ENCODE data around the gene PRDM16.

PRDM16 gene

GRCh38 chr1:3405974-3406867 lies 337.2 kb downstream of the PRDM16 start:
- DNase-seq, result no peak

GRCh38 chr1:3407021-3407420 lies 338.0 kb downstream of the PRDM16 start:
- no peak for DNase-seq

- DNase-seq, result no peak
Observed at GRCh38 chr1:3408751-3409266, 339.8 kb downstream of the PRDM16 start.

DNA sequence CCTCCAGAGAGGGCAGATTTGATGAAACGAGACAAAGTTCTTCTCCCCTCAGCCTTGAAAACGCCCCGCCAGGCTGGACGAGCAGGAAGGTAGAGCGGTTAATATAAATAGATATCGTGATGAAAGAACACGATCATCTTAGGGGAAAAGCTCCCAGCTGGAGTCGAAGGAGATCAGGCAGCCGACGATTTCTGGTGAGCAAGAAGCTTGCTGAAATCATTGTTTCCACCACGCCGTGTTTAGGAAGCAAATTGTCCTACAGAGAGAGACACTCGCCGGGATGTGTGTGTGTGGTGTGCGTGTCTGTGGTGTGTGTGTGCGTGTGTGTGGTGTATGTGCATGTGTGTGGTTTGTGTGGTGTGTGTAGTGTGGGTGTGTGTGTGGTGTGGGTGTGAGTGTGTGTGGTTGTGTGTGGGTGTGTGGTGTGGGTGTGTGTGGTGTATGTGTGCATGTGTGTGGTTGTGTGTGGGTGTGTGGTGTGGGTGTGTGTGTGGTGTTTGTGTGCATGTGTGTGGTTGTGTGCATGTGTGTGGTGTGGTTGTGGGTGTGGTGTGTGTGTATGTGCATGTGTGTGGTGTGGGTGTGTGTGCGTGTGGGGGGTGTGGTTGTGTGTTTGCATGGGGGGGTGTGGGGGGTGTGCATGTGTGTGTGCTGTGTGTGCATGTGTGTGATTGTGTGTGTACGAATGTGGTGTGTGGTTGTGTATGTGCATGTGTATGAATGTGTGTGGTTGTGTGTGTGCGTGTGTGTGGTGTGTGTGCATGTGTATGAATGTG lies 340.6 kb downstream of the PRDM16 start:
- no peak for DNase-seq

DNA sequence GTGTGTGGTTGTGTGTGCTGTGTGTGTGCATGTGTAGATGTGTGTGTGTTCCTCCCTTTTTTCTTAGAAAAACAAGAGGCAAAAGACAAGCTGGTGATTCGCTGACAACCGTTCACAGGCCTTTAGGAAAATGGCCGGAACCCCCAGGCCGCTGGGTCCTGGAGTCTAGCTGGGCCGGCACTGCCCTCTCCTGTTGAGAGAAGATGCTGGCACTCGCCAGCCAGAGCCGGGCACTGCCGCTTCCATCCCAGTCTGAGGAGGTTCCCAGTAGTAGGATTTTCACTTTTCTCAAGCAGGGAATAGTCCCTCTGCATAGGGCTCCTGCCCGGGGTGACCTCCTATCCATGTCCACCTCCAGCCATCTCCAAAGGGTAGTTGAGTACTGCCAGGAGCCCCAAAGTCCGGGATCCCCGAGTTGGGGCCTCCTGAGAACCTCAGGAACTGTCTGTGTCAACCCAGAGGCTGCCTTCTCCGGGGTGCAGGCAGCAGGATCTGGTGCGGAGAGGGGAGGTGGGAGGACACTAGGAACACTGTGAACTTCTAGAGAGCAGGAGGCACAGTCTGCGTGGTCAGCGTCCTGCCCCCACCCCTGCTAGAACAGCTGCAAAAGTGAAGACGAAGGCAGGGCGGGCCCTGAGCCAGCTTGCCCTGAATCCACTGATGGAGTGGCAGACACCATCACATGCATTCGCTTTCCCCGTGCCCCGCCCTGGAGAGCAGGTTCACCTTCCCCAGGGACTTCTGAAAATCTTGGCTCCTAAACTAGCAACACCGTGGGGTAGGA lies 341.3 kb downstream of the PRDM16 start:
- DNase-seq, result no peak

DNA sequence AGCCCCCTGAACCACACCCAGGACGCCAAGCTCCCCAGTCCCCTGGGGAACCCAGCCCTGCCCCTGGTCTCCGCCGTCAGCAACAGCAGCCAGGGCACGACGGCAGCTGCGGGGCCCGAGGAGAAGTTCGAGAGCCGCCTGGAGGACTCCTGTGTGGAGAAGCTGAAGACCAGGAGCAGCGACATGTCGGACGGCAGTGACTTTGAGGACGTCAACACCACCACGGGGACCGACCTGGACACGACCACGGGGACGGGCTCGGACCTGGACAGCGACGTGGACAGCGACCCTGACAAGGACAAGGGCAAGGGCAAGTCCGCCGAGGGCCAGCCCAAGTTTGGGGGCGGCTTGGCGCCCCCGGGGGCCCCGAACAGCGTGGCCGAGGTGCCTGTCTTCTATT lies 342.8 kb downstream of the PRDM16 start:
- no peak for DNase-seq

DNA sequence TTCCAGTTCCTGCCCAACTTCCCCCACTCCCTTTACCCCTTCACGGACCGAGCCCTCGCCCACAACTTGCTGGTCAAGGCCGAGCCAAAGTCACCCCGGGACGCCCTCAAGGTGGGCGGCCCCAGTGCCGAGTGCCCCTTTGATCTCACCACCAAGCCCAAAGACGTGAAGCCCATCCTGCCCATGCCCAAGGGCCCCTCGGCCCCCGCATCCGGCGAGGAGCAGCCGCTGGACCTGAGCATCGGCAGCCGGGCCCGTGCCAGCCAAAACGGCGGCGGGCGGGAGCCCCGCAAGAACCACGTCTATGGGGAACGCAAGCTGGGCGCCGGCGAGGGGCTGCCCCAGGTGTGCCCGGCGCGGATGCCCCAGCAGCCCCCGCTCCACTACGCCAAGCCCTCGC lies 343.4 kb downstream of the PRDM16 start:
- DNase-seq, result no peak

- DNase-seq, result no peak
Observed at GRCh38 chr1:3413975-3414710, 345.1 kb downstream of the PRDM16 start.

GRCh38 chr1:3415260-3416090 lies 346.5 kb downstream of the PRDM16 start:
- no peak for DNase-seq

DNA sequence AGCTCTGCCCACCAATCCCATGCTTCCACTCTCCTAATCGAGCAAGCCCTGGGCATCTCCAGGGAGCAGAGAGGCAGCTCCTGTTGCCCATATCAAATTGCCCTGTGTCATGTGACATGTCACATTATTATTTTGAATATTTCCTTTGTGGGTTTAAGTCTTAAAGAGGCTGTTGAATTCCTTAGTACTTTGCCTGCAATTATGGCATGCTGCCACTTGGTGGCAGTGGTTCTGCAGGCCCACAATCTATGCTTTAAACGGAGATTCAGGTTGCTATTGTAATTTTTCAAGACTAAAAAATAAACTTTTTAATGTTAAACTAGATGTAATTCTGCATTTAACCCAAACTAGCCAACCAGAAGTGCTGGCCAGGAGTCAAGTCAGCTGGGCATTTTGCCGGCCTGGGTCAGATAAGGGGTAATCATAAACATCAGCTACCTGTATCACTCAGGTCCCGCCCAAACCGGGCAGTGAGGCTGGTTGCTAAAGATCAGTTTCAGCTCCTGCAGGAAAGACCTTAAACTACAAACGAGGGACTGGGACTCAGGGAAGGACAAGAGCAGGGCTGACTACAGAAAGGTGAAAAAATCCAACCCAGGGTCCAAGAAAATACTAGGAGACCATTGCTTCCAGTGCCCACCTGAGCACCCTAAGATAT lies 348.2 kb downstream of the PRDM16 start:
- DNase-seq, result no peak

DNA sequence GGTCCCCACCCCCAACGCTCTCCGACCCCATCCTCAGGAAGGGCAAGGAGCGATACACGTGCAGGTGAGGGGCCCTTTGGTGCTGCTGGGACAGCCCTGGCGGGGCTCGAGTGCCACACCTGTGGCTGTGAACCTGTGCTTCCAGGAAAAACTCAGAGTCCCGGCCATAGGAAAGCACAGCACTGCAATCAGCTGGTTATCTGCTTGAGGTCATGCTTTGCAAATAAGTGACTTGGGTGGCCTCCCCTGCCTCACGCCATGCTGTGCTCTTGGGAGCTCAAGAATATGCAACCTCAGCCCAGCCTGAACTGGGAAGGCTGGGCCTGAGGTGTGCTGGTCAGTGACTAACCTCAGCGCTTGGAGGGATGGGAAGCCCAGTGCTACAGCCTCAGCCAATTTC lies 348.9 kb downstream of the PRDM16 start:
- no peak for DNase-seq

DNA sequence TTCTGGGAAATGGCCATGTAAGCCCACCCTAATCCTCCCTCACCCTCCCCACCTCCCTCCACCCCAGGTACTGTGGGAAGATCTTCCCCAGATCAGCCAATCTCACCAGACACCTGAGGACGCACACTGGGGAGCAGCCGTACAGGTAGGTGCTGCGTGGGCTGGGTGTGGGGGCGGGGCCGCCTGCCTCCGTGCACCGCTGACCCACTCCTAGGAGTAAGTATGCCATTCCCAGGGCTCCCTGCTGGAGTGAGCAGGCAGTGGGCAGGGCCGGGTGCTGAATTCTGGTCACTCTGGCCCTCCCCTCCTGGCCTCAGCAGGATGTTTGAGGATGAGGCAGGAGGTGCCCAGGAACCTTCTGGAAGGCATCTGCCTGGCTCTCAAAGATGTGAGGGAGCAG lies 349.6 kb downstream of the PRDM16 start:
- DNase-seq, result no peak

DNA sequence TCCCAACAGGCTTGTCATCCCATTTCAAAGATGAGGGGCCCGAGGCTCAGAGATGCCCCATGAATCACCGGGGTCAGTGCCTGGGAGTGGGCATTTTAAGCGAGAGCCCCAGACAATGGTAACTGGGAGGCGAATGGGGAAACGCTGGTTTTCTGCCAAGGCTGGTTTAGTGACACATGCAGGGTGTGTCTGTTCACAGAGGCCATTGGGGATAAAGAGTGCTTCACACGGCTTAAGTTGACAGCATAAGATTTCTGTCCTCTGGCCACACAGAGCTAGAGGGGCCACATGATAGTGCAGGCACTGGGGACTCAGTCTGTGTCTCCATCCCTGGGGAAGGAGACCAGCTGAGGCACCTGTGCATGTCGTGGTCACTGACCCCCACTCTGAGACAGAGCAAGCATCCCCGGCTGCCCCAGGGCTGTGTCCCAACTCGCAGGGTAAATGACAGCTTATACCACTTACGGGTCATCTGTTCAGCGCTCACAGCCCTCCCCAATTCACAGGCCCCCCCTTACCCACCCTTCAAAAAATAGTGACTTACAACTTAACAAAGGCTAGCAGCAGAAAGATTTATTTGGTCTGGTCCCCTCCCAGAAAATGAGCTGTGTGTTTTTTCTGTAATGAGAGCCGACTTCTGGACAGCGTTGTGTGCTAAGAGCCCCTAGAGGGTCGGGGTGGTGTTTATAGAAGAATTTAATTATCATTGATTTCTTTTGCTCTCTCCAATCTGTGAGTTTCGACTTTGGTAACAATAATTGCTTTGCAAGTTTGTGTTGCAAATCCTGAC lies 350.6 kb downstream of the PRDM16 start:
- DNase-seq, result no peak

GRCh38 chr1:3420218-3420951 lies 351.4 kb downstream of the PRDM16 start:
- DNase-seq, result no peak

- no peak for DNase-seq
Observed at GRCh38 chr1:3422638-3423037, 353.6 kb downstream of the PRDM16 start.

GRCh38 chr1:3423245-3423829 lies 354.3 kb downstream of the PRDM16 start:
- no peak for DNase-seq

DNA sequence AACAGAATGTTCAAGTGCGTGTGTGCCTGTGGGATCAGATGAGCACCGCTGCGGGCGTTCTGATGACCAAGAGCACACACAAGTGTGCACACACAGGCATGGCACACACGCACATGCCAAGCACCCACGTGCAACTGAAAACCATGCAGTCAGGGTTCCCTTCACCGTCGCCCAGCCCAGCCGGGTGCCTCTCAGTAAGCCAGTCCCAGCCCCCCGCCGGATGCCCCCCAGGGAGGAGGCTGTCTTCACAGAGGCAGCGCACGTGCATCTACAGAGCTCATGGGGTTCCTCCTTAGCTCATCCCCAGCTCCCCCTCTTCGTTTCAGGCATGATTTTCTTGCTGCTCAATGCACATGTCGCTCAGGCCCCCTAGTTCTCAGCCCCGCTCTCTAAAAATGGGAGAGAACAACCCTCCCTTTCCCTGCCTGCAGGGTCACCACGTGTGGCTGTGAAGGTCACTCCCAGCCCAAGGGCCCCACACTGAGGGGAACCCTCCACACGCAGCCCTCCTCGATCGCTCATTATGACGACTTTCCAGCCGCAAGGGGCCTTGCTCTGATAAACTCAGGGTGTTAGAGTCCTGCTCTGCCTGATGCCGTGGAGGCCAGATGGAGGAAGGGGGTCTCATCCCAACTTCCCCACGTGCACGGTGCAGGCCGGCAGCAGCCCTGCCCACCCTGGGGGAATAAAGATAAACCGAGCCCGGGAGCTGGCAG lies 355.1 kb downstream of the PRDM16 start:
- no peak for DNase-seq
